AML-193 (cell line): ENCODE data around the gene C1orf53.
"Not testable (repeated sequence)": the region's sequence is repeated elsewhere in the genome, so short reads cannot be mapped to it uniquely, and the experiment has no call there.

Experiments
- DNase-seq, 2 experiments: peaks; one replicate each; lab custom pipeline; 2025; lab: John Stamatoyannopoulos, UW

C1orf53 gene

GRCh38 chr1:197902454-197903195 lies at the start of gene C1orf53:
C1orf53 (plus strand) TSS chr1:197902630; CDS start chr1:197902650, 20 bp downstream.
- peak; percentile 53 to 57 for DNase-seq

GRCh38 chr1:197855751-197856150 lies 46.7 kb upstream of the C1orf53 start:
- not testable (repeated sequence) for DNase-seq

GRCh38 chr1:197857477-197857876 lies 45.0 kb upstream of the C1orf53 start:
- no peak for DNase-seq

GRCh38 chr1:197859024-197859423 lies 43.4 kb upstream of the C1orf53 start:
- no peak for DNase-seq

- no peak for DNase-seq
Observed at GRCh38 chr1:197862221-197862620, 40.2 kb upstream of the C1orf53 start.

- no peak for DNase-seq
Observed at GRCh38 chr1:197862671-197863070, 39.8 kb upstream of the C1orf53 start.

- no peak for DNase-seq
Observed at GRCh38 chr1:197865809-197866208, 36.6 kb upstream of the C1orf53 start.

GRCh38 chr1:197868751-197869489 lies 33.5 kb upstream of the C1orf53 start:
- peak; percentile 45 to 69 for DNase-seq

GRCh38 chr1:197869490-197870077 lies 32.8 kb upstream of the C1orf53 start:
- no peak for DNase-seq

GRCh38 chr1:197876894-197877293 lies 25.5 kb upstream of the C1orf53 start:
- DNase-seq, result no peak

- not testable (repeated sequence) for DNase-seq
Observed at GRCh38 chr1:197880385-197880784, 22.0 kb upstream of the C1orf53 start.

GRCh38 chr1:197882241-197882640 lies 20.2 kb upstream of the C1orf53 start:
- not testable (repeated sequence) for DNase-seq

GRCh38 chr1:197884173-197884572 lies 18.3 kb upstream of the C1orf53 start:
- no peak for DNase-seq

GRCh38 chr1:197890936-197891335 lies 11.5 kb upstream of the C1orf53 start:
- no peak for DNase-seq

GRCh38 chr1:197892684-197893083 lies 9.7 kb upstream of the C1orf53 start:
- no peak for DNase-seq

GRCh38 chr1:197896301-197896700 lies 6.1 kb upstream of the C1orf53 start:
- DNase-seq, result no peak

GRCh38 chr1:197899037-197899436 lies 3.4 kb upstream of the C1orf53 start:
- DNase-seq, result no peak

- DNase-seq, result no peak
Observed at GRCh38 chr1:197902131-197902453, 338 bp upstream of the C1orf53 start.

- peak in 1 of 2 experiments; percentile 26 for DNase-seq
Observed at GRCh38 chr1:197903196-197903514, 725 bp downstream of the C1orf53 start.

GRCh38 chr1:197904126-197904787 lies 1.8 kb downstream of the C1orf53 start:
- DNase-seq, result no peak

GRCh38 chr1:197905699-197906351 lies 3.4 kb downstream of the C1orf53 start:
- no peak for DNase-seq
